ENCODE data around the gene PTPRN2.

GRCh38 chr7:158194365-158194900, 393.2 kb downstream of the PTPRN2 start:
- no peak for TF ChIP-seq NANOG (IDR thresholded peaks at IDR 0.05; ENCODE audit: insufficient read depth, low read depth, low read length, poor library complexity, severe bottlenecking)
- TF ChIP-seq POLR2A (IDR thresholded peaks at IDR 0.05; ENCODE audit: control extremely low read depth in 1 of 2, low read depth in 2 of 2, low read length in 2 of 2) = no peak
- no peak for TF ChIP-seq EP300 (IDR thresholded peaks at IDR 0.05; ENCODE audit: borderline replicate concordance in 1 of 2, low read depth in 2 of 2, low read length in 2 of 2)
- no peak for TF ChIP-seq MAX (IDR thresholded peaks at IDR 0.05)

Data from H1 (cell line).